Measurements from ENCODE around the gene ENTPD2. TPM values are rescaled to one million over a fixed set of nuclear protein-coding genes. Genes with fewer than 3 reads are reported as not detected.

ENTPD2 gene
- total RNA-seq, 6 donors from 2014 or later: 0.34 to 0.98 (median 0.55) TPM; not detected in 2

DNA sequence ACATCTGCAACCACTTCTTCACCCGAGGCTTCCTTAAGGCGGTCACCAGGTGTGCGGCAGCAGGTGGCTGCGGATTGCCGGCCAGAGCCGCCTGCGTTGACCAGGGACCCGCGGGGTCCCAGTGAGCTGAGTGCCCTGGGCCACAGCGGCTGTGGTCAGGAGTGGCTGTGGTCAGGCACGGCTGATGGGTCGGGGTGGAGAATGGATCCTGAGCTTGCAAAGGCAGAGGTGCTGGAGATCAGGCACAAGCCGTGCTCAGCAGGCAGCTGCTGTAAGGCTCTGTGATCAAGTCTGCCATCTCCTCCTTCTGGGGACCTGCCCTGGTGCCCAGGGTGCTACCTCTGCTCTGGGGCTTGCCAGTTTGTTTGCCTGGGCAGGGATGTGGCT lies 25.5 kb upstream of the ENTPD2 start:
- Histone ChIP-seq H3K27me3 (peaks cover 0 to 6% (median 0%) of the 10 kb centered on the region in 4 donors), H3K4me3 (no peak overlapping the region), H3K4me1 (peaks cover 15 to 35% (median 16%) of the 10 kb centered on the region in 4 donors), H3K36me3 (peaks cover 0 to 51% (median 37%) of the 10 kb centered on the region in 4 donors), H3K27ac (no peak overlapping the region), H3K9me3 (no peaks in the 10 kb centered on the region)
- WGBS, 2 donors: 94 to 100% methylated on average over 2 to 13 of the region's 13 CpGs
- DNase-seq (no peak), ATAC-seq (ENCODE audit: low FRiP score in 2 of 2) (no peak)
- TF ChIP-seq POLR2A (IDR thresholded peaks at IDR 0.05) (no peak), POLR2AphosphoS5 (IDR thresholded peaks at IDR 0.05) (no peak), EP300 (IDR thresholded peaks at IDR 0.05) (no peak)
- TF ChIP-seq, protein P1, sequence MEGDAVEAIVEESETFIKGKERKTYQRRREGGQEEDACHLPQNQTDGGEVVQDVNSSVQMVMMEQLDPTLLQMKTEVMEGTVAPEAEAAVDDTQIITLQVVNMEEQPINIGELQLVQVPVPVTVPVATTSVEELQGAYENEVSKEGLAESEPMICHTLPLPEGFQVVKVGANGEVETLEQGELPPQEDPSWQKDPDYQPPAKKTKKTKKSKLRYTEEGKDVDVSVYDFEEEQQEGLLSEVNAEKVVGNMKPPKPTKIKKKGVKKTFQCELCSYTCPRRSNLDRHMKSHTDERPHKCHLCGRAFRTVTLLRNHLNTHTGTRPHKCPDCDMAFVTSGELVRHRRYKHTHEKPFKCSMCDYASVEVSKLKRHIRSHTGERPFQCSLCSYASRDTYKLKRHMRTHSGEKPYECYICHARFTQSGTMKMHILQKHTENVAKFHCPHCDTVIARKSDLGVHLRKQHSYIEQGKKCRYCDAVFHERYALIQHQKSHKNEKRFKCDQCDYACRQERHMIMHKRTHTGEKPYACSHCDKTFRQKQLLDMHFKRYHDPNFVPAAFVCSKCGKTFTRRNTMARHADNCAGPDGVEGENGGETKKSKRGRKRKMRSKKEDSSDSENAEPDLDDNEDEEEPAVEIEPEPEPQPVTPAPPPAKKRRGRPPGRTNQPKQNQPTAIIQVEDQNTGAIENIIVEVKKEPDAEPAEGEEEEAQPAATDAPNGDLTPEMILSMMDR (IDR thresholded peaks at IDR 0.05): no peak

DNA sequence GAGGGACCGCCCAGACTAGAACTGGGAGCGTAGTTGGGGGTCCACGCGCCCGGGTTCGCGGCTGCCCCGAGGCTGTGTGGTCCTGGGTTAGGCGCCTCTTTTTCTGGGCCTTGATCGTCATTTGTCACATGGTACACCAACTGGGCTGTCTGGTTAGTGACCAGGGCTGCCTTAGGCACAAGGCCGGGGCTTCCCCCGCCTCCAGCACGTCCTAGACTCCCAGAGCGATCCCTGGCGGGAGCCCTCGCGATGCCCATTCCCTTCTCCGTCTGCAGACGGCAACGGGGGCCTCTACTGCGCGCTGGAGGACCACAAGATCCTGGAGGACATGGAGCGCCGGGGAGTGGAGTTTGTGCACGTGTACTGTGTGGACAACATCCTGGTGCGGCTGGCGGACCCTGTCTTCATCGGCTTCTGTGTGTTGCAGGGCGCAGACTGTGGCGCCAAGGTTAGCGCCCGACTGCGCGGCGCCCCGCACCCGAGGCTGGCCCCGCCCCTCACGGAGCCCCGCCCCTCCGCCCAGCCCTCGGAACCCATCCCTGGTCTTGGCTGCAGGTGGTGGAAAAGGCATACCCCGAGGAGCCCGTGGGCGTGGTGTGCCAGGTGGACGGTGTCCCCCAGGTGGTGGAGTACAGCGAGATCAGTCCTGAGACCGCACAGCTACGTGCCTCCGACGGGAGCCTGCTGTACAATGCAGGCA lies 25.0 kb upstream of the ENTPD2 start:
- no peak overlapping the region for H3K27ac ChIP-seq
- H3K27me3 ChIP-seq: peaks cover 0 to 6% (median 0%) of the 10 kb centered on the region in 4 donors
- 80 to 81% methylated on average over 42 to 51 of the region's 51 CpGs for WGBS, 2 donors
- H3K9me3 ChIP-seq: no peaks in the 10 kb centered on the region
- H3K4me3 ChIP-seq: peak overlapping the region in 3 of 4 donors; percentile 74 to 96 (median 74)
- peaks cover 15 to 36% (median 16%) of the 10 kb centered on the region in 4 donors for H3K4me1 ChIP-seq
- ATAC-seq (ENCODE audit: low FRiP score in 2 of 2) (no peak), DNase-seq (no peak)
- TF ChIP-seq EP300 (IDR thresholded peaks at IDR 0.05) (no peak), POLR2A (IDR thresholded peaks at IDR 0.05) (no peak)
- H3K36me3 ChIP-seq: peaks cover 0 to 51% (median 37%) of the 10 kb centered on the region in 4 donors

DNA sequence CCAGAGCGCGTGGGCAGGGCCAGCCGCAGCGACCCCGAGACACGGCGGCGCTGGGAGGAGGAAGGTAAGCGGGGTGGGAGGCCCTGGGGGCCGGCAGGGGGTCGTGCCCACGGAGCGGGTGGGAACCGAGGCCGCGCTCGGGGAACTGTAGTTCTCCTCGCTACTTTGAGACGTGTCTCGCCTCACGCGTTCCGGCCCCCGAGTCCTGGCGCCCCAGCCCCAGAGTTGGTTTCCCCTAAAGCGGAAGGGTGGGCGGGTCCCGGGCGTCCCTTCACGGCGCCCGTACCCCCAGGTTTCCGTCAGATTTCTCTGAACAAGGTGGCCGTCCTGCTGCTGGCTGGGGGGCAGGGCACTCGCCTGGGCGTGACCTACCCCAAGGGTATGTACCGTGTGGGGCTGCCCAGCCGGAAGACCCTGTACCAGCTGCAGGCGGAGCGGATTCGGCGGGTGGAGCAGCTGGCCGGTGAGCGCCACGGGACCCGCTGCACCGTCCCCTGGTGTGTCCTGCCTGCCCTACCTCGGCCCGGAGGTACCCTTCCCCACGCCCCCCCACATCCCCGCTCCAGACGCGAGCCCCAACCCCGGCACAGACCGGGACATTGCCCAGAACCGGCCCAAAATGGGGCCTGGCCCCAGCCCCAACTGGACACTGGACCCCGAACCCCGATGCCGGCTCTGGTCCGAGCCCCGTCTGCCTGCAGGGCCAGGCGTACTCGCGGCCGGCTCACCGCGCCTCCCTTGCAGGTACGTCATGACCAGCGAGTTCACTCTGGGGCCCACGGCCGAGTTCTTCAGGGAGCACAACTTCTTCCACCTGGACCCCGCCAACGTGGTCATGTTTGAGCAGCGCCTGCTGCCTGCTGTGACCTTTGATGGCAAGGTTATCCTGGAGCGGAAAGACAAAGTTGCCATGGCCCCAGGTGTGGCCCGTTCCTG lies 24.2 kb upstream of the ENTPD2 start:
- Histone ChIP-seq H3K4me3 (peak overlapping the region; percentile 74 to 96 (median 76)), H3K36me3 (peaks cover 0 to 44% (median 32%) of the 10 kb centered on the region in 4 donors), H3K27ac (peak overlapping the region in 3 of 4 donors; percentile 68 to 70 (median 68)), H3K27me3 (peaks cover 0 to 6% (median 0%) of the 10 kb centered on the region in 4 donors), H3K4me1 (peaks cover 15 to 45% (median 16%) of the 10 kb centered on the region in 4 donors), H3K9me3 (no peaks in the 10 kb centered on the region)
- DNase-seq (peak; percentile 31 to 87), ATAC-seq (ENCODE audit: low FRiP score in 2 of 2) (no peak)
- TF ChIP-seq POLR2A (IDR thresholded peaks at IDR 0.05) (no peak), EP300 (IDR thresholded peaks at IDR 0.05) (no peak), POLR2AphosphoS5 (IDR thresholded peaks at IDR 0.05) (no peak)
- 51 to 90% methylated on average over 2 to 30 of the region's 76 CpGs for WGBS, 2 donors

DNA sequence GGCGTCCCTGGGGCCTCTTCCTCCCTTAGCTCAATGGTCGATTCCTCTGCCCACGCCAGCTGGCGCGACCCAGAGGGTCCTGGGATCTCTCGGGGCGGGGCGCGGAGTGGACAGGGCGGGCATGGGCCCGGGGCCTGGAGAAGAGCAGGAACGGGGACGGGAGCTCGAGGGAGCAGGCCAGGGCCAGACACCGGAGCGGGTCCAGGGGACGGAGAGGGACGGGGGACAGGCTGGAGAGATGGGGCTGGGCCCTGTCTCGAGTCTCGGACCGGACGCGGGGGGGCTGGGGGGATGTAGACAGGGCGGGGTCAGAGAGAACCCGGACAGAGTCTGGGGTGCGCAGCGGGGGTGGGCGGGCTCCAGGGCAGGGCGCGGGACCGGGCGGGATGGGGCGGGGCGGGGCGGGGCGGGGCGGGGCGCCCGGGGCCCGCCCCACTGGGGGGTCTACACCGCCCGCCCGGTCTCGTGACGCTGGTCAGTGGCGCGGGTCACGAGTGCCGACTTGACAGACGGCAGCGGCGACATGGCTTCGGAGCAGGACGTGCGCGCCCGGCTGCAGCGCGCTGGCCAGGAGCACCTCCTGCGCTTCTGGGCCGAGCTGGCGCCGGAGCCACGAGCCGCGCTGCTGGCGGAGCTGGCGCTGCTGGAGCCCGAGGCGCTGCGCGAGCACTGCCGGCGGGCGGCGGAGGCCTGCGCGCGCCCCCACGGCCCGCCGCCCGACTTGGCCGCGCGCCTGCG lies 23.3 kb upstream of the ENTPD2 start, which contains the start of gene UAP1L1:
TSS of gene UAP1L1 (plus strand) at position 508 of the 738 bp plus-strand sequence. CDS start at position 524, 16 bp downstream.
- ATAC-seq (ENCODE audit: low FRiP score in 2 of 2) (peak; percentile 75 to 80), DNase-seq (peak; percentile 91 to 94)
- H3K9me3 ChIP-seq: no peaks in the 10 kb centered on the region
- WGBS, 2 donors: 2 to 4% methylated on average over 24 to 30 of the region's 87 CpGs
- peaks cover 0 to 36% (median 28%) of the 10 kb centered on the region in 4 donors for H3K36me3 ChIP-seq
- TF ChIP-seq POLR2AphosphoS5 (IDR thresholded peaks at IDR 0.05) (peak in 1 of 2 donors; percentile 72), POLR2A (IDR thresholded peaks at IDR 0.05) (peak in 2 of 4 donors; percentile 37 to 71), EP300 (IDR thresholded peaks at IDR 0.05) (peak in 1 of 4 donors; percentile 22)
- TF ChIP-seq, protein P1 (IDR thresholded peaks at IDR 0.05): peak in 1 of 6 experiments; percentile 9
- H3K27ac ChIP-seq: peak within 1 kb of the TSS; percentile 68 to 82 (median 73)
- peaks cover 0 to 6% (median 0%) of the 10 kb centered on the region in 4 donors for H3K27me3 ChIP-seq
- H3K4me1 ChIP-seq: peaks cover 15 to 47% (median 16%) of the 10 kb centered on the region in 4 donors
- peak within 1 kb of the TSS; percentile 74 to 96 (median 76) for H3K4me3 ChIP-seq

DNA sequence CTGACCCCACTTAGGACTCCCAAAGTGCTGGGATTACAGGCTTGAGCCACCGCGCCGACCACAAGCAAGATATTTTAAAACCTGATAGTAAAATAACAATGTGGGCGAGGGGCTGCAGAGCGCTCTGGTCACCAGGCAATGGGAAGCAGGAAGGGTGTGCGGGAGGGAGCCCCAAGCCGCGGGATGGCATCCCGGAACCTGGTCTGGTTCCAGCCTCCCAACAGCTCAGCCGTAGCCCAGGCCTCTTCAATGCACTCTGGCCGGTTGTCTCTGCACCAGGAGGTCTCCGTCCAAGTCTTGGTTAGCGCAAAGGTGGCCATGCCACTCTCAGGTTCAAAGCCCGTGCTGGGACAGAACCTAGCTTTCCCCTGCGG lies 22.8 kb upstream of the ENTPD2 start:
- 70 to 74% methylated on average over 6 to 15 of the region's 15 CpGs for WGBS, 2 donors
- Histone ChIP-seq H3K4me3 (peak overlapping the region in 3 of 4 donors; percentile 74 to 96 (median 74)), H3K27ac (peak overlapping the region; percentile 68 to 82 (median 73)), H3K27me3 (peaks cover 0 to 6% (median 0%) of the 10 kb centered on the region in 4 donors), H3K36me3 (peaks cover 0 to 30% (median 26%) of the 10 kb centered on the region in 4 donors), H3K4me1 (peaks cover 15 to 47% (median 16%) of the 10 kb centered on the region in 4 donors), H3K9me3 (no peaks in the 10 kb centered on the region)
- TF ChIP-seq POLR2A (IDR thresholded peaks at IDR 0.05) (no peak), POLR2AphosphoS5 (IDR thresholded peaks at IDR 0.05) (no peak), EP300 (IDR thresholded peaks at IDR 0.05) (no peak)
- TF ChIP-seq, protein P1 (IDR thresholded peaks at IDR 0.05): no peak
- DNase-seq (no peak), ATAC-seq (ENCODE audit: low FRiP score in 2 of 2) (no peak)

All from upper lobe of left lung (tissue), 6 donors.